GM21423 (cell line): ENCODE measurements around the gene KCNQ1.

ENCODE experiments used
- ATAC-seq: cut with Tn5 transposase; IDR thresholded peaks from one replicate; pipeline ENCODE4 v1.9.1; 2021; ENCODE audit warnings: mild to moderate bottlenecking, moderate library complexity; ENCODE audit not compliant: unreplicated experiment

KCNQ1 gene

GRCh38 chr11:2440646-2441045, 4.2 kb upstream of the KCNQ1 start:
- no peak for ATAC-seq

DNA sequence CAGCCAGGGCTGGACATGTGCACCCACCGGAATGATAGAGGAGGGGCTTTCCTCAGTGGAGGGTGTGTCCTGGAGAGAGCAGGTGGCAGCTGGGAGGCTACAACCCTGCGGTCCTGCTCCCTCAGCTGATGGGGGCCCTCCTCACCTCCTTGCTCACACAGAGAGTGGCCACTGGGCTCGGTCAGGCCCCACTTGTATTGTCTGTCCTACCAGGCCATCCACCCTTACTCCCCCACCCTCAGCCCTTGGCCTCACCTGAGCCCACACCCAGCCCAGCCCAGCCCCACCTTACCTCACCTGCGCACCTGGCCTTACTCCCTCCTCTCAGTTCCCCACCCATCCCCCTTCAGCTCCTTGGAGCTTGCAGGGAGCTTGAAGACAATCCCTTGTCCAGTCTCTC, 3.6 kb upstream of the KCNQ1 start:
- no peak for ATAC-seq

DNA sequence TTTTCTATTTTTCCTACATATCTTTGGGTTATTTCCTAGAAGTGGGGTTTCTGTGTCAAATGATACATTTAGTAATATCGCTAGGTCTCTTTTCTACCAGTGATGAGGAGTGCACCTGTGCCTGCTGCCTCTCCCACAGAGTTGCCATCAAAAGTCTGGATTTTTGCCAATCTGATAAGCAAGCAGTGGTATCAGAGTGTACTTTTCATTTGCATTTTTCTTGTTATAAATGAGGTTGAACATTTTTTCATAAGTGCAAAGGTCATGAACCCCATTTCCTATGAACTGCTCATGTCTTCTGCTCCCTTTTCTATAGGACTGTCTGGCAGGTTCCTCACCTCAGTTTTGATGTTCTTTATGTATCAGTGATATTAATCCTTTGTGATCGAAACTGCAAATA, 2.2 kb upstream of the KCNQ1 start:
- no peak for ATAC-seq

DNA sequence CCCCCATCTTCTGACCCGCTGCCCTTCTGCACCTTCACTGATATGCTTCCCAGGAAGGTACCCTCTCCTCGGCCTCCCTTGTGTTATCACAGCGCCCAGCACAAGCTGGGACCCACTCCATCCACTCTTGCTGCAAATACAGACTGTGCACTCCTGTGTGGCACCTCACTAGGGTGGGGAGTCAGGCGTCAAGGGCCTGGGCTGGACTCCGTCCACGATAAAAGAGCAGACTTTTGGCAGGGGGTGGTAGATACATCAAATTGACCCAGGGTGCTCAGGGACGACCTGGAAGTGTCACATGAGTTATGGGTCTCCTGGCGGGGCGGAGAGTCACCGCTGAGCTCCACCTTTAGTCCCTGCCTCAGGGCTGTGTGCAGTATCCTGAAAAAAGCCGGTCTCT, 1.4 kb upstream of the KCNQ1 start:
- ATAC-seq, result no peak

GRCh38 chr11:2443881-2444820, 657 bp upstream of the KCNQ1 start, which contains the start of gene TRPM5:
Gene TRPM5 (minus strand): TSS chr11:2444514. CDS start chr11:2423036, 21,478 bp downstream.
- ATAC-seq, result no peak

- ATAC-seq, result no peak
Measured at GRCh38 chr11:2445746-2446551, 1.1 kb downstream of the KCNQ1 start.

GRCh38 chr11:2446590-2447252, 1.9 kb downstream of the KCNQ1 start:
- ATAC-seq, result no peak

GRCh38 chr11:2447253-2447950, 2.6 kb downstream of the KCNQ1 start:
- ATAC-seq, result no peak

- no peak for ATAC-seq
Measured at GRCh38 chr11:2447951-2448650, 3.3 kb downstream of the KCNQ1 start.

DNA sequence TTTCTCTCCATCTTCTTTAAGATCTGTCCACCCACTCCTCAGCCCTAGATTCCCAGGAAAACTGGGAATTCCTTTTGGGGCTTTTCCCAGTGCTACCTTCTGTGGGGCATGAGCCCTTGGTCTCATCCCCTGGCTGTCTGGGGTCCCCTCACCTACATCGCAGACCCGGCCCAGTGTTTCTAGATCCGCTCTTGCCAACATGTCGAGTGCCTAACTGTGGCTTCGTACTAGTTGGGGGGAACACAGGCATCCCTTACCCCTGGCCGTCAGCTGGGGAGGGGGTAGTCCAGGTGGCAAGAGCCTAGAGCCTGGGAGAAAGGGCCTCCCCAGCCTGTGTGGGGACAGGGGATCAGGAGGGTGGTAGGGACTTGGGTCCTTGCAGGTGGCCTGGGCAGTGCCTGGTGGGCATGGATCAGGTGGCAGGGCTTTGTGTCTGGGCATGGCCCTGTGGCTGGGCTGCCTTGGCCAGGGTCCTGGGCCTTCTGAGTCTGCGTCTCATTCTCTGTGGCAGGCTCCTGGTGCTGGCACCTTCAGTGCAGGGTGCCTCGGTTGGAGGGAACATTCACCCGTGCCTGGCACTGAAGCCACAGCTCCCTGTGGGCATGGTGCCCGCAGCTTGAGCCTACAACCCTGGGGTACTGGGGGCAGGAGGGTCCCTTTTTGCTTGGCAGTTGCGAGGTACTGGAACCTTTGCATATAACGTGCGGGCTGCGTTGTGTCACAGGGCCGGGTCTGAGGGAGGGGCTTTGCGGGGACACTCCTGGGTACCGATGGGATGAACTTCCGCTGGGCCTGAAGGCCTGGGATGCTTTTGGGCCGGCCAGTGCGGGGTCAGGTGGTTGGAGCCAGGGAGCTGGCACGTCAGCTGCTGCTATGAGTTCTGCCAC, 4.1 kb downstream of the KCNQ1 start:
- no peak for ATAC-seq

- ATAC-seq, result no peak
Measured at GRCh38 chr11:2449548-2450320, 4.9 kb downstream of the KCNQ1 start.

DNA sequence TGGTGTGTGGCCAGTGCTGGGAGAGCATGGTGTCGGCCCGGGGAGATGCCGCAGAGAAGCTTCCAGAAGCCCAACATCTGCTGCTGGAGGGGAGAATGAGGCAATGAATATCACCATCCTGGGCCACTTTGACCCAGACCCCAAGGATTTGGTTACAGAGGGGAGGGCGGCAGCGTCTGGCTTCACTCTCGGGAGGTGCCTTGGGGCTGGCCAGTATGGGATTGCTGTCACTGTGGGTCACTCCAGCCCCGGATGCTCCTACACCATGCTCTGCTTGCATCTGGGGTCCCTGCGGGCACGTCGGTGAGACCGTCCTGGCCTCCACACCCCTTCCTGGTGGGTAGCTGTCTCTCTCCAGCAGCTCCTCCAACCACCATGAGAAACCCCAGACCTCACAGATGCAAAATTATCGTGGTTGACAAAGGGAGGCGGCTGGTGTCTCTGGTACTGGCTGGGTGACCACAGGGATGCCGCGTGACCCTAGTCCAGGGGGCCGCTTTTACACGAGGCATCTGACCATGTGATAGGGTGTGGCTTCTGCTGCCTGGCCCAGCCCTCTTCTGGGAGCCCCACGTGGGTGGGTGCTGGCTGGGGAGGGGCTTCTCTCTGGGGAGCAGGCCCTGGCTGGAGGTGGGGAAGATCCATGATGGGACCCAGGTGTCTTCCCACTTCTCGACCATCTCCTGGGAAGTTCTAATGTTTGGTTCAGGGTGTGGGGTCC, 5.7 kb downstream of the KCNQ1 start:
- ATAC-seq, result no peak

GRCh38 chr11:2451336-2451735, 6.5 kb downstream of the KCNQ1 start:
- ATAC-seq, result no peak

DNA sequence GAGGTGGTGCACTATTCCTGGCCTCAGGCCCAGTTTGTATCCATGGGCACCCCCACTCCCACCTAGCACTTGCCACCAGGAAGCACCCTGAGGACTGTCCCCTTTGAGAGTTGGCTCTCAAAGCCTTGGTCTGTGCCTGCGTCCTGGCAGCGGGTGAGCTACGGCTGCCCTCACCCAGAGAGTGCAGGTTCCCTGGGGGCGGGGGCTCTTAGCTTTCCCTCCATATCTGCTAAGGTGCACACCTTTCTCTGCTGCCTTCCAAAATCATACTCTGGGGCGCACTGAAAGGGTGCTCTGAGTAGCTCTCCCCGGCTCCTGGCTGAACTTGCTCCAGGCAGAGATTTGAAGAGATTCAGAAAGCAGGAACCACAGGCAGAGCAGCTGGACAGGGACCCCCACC, 7.1 kb downstream of the KCNQ1 start:
- no peak for ATAC-seq

DNA sequence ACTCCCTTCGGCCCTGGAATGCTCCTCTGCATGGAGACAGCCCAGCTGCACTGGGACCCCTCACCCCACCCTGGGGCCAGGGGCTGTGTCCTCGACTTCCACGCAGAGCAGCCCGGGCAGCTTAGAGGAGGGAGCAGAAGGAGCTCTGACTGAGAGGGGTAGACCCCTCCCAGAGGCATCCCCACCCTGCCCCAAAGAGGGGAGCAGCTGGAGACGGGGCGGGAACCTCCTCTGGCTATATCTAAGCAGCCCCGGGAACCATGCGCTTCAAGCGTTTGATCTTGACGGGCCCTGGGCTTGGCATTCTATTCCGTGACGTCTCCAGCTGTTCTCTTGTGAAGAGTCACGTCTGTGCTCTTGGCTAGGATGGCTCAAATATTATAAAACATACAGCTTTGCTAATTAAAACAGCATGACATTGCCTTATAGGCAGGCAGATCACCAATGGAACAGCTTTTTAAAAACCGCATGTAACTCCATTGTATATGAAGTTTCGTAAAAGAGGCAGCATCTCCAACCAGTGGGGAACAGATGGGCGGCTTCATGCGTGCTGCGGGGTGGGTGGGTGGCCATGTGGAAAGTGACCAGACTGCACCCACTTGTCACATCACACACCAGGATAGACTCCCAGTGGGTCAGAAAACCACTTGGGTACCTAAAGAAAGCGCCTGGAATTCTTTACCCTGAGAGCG, 7.7 kb downstream of the KCNQ1 start:
- ATAC-seq, result no peak

DNA sequence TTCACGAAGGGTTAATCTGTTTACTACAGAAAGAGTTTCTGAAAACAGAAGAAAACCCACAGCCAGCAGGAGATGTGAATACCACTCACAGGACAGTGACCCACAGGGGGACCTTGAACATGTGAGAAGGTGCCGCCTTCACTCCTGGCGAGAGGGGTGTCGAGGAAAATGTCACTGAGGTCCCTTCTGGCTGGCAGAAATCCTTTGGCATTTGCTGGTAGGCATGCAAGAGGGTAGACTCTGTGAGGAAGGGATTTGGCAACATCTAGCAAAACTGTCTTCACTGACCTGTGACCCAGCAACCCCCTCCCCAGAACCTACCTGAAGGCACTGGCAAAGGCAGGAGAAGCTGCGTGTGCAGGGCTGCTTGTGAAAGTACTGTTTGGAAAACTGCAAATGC, 8.6 kb downstream of the KCNQ1 start:
- ATAC-seq, result no peak

- no peak for ATAC-seq
Measured at GRCh38 chr11:2458321-2458720, 13.5 kb downstream of the KCNQ1 start.
